Transverse colon (tissue), 4 donors: ENCODE data around the gene UROC1. TPM values are rescaled to one million over a fixed set of nuclear protein-coding genes. Genes with fewer than 3 reads are reported as not detected.

ENCODE experiments used
- DNase-seq: peaks from one replicate; pipeline ENCODE4 v3.0.0-alpha.2; 2019
- H3K27ac ChIP-seq, 4 donors: fragments of 200-600 bp; sonication (generic); 2 replicates each; pipeline ENCODE4 v1.5.1; 2016 to 2018; ENCODE audit warnings: inconsistent platforms in 4 of 4
- H3K27me3 ChIP-seq: fragments of 200-600 bp; sonication (generic); 2 replicates; pipeline ENCODE4 v1.5.1; 2017; ENCODE audit warnings: inconsistent platforms
- H3K36me3 ChIP-seq, 4 donors: fragments of 200-600 bp; sonication (generic); 2 replicates each; pipeline ENCODE4 v1.5.1; 2017 to 2019; ENCODE audit warnings: inconsistent platforms in 4 of 4
- H3K4me1 ChIP-seq, 4 donors: fragments of 200-600 bp; sonication (generic); 2 replicates each; pipeline ENCODE4 v1.5.1; 2017 to 2020; ENCODE audit warnings: inconsistent platforms in 4 of 4
- H3K4me3 ChIP-seq, 4 donors: fragments of 200-600 bp; sonication (generic); 1 replicate in 1 of 4; 2 replicates in 3 of 4; pipeline versions ENCODE4 v1.5.1 to v1.6.1; 2017 to 2019; ENCODE audit warnings: inconsistent platforms in 4 of 4
- H3K9me3 ChIP-seq, 2 donors: fragments of 200-600 bp; sonication (generic); 2 replicates each; pipeline ENCODE4 v1.5.1; 2017 to 2019; ENCODE audit warnings: inconsistent platforms in 2 of 2
- CTCF ChIP-seq, 5 experiments: fragments of 200-600 bp in 3 of 5; fragments of 450-650 bp in 2 of 5; sonication (generic) in 3 of 5; IDR thresholded peaks; 1 replicate in 2 of 5; 2 replicates in 3 of 5; pipeline ENCODE4 v1.5.1; 2016 to 2017; ENCODE audit warnings: antibody characterized with exemption in 5 of 5, inconsistent platforms in 3 of 5, mild to moderate bottlenecking in 2 of 5, moderate library complexity in 1 of 5
- EP300 ChIP-seq: sonication (generic); formaldehyde crosslinking; IDR thresholded peaks from one replicate; pipeline ENCODE4 v1.6.1; 2017; ENCODE audit warnings: antibody characterized with exemption, low read depth
- POLR2A ChIP-seq: fragments of 450-650 bp; IDR thresholded peaks from one replicate; pipeline ENCODE4 v1.6.1; 2016; ENCODE audit warnings: antibody characterized with exemption, mild to moderate bottlenecking, moderate library complexity
- POLR2AphosphoS5 ChIP-seq, 3 donors: sonication (generic); formaldehyde crosslinking; IDR thresholded peaks; one replicate each; pipeline ENCODE4 v1.6.1; 2016; ENCODE audit warnings: antibody characterized with exemption in 3 of 3
- WGBS, 2 donors: methylation state at CpG; one replicate each; pipeline ENCODE4 v1.1.5; 2018; ENCODE audit warnings: low coverage in 1 of 2; 5-methylcytosine and 5-hydroxymethylcytosine counted together
- in situ Hi-C, 4 donors: fragments of 200-750 bp; cut with MboI; loops; one replicate each; pipeline versions ENCODE4 v1.15.0 to v1.15.1; 2017; ENCODE audit warnings: low sequenced_read_pairs in 3 of 4, low pct_ligation_motif_present in 1 of 4, low pct_unique_long_range_greater_than_20kb in 1 of 4
- intact Hi-C: fragments of 100-400 bp; cut with DNase I; formaldehyde crosslinking; loops from one replicate; pipeline ENCODE4 v1.15.1; 2023; ENCODE audit warnings: low total_unique reads
- total RNA-seq, 4 donors: library from RNA; depleted of rRNA; stranded (reverse); fragments of >200 nt; gene quantifications; one replicate each; pipeline ENCODE4 v1.1.0, GENCODE V29; 2016

UROC1 gene
- total RNA-seq, 4 donors from 2014 or later, result not detected

DNA sequence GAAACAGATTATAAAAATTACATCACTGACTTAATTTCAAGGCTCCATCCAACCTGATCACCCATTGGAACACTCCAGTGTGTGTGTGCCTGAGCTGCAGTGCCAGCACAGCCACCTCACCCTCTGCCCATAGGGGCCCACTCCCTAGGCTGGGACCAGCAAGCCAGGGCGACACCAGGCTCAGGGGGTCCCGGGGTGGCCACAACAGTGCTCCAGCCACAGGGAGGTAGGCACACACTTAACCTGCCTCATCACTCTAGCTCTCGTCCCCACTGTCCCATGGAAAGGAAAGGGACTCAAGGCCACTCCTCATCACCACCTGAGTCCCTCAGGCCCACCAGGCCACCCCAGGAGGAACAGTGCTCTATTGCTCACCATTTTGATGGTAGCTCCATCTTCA lies 66.8 kb downstream of the UROC1 start:
- Histone ChIP-seq H3K4me3 (no peak overlapping the region), H3K27me3 (no peaks in the 10 kb centered on the region), H3K27ac (no peak overlapping the region), H3K36me3 (peaks cover 0 to 34% (median 6%) of the 10 kb centered on the region in 4 donors), H3K9me3 (no peaks in the 10 kb centered on the region), H3K4me1 (no peaks in the 10 kb centered on the region)
- WGBS, 2 donors, result 96% methylated on average over 3 of the region's 3 CpGs; no CpG with 5 or more reads in 1 of the 2 donors
- in situ Hi-C loops (no loop called here), intact Hi-C loops (no loop called here)
- no peak for TF ChIP-seq POLR2A
- DNase-seq, result no peak

- in situ Hi-C loops, result no loop called here
- WGBS, 2 donors, result 83% methylated on average over 9 of the region's 9 CpGs; no CpG with 5 or more reads in 1 of the 2 donors
Observed at GRCh38 chr3:126450219-126450618, 67.4 kb downstream of the UROC1 start.

DNA sequence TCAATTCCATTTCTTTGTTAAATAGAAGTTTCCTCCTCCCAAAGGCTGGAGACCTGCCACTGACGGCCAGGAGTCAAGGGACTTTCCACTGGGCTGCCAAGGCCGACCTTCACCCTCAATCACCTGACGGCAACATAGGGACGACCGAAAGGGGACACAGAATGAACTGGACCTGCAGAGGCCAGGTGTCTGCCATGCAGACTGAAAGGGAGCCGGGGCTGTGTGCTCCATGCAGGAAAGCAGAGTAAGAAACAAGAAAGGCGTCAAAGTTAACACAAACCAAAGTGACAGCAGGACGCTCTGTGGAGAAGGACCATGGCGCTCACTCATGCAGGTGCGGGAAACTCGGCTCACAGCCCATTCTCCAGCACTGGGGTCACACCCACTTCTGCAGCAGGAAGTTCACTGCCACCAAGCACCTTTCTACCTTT lies 67.9 kb downstream of the UROC1 start:
- Histone ChIP-seq H3K4me3 (no peak overlapping the region), H3K36me3 (peaks cover 0 to 33% (median 3%) of the 10 kb centered on the region in 4 donors), H3K27ac (no peak overlapping the region), H3K27me3 (no peaks in the 10 kb centered on the region), H3K4me1 (no peaks in the 10 kb centered on the region), H3K9me3 (no peaks in the 10 kb centered on the region)
- intact Hi-C loops, result no loop called here
- in situ Hi-C loops, result no loop called here
- TF ChIP-seq POLR2A (no peak), POLR2AphosphoS5 (IDR thresholded peaks at IDR 0.05) (no peak), CTCF (IDR thresholded peaks at IDR 0.05) (no peak), EP300 (no peak)
- WGBS, 2 donors, result 76 to 88% methylated on average over 10 to 11 of the region's 11 CpGs
- no peak for DNase-seq

More at GRCh38 chr3:126450219-126450618, 67.4 kb downstream of the UROC1 start:
- intact Hi-C loops, result no loop called here
- TF ChIP-seq EP300 (no peak), CTCF (IDR thresholded peaks at IDR 0.05) (no peak), POLR2A (no peak), POLR2AphosphoS5 (IDR thresholded peaks at IDR 0.05) (no peak)
- H3K27ac ChIP-seq, result no peak overlapping the region
- no peaks in the 10 kb centered on the region for H3K9me3 ChIP-seq
- H3K4me1 ChIP-seq, result no peaks in the 10 kb centered on the region
- H3K36me3 ChIP-seq, result peaks cover 0 to 34% (median 6%) of the 10 kb centered on the region in 4 donors
- no peak for DNase-seq
- H3K27me3 ChIP-seq, result no peaks in the 10 kb centered on the region
- no peak overlapping the region for H3K4me3 ChIP-seq

- intact Hi-C loops (no loop called here), in situ Hi-C loops (no loop called here)
- no peaks in the 10 kb centered on the region for H3K9me3 ChIP-seq
- no peak for DNase-seq
- TF ChIP-seq POLR2A (no peak), CTCF (IDR thresholded peaks at IDR 0.05) (no peak), POLR2AphosphoS5 (IDR thresholded peaks at IDR 0.05) (no peak), EP300 (no peak)
- no peak overlapping the region for H3K4me3 ChIP-seq
- no peak overlapping the region for H3K27ac ChIP-seq
- H3K27me3 ChIP-seq, result no peaks in the 10 kb centered on the region
- peaks cover 0 to 25% (median 0%) of the 10 kb centered on the region in 4 donors for H3K36me3 ChIP-seq
- WGBS, 2 donors, result 98% methylated on average over 8 of the region's 8 CpGs; no CpG with 5 or more reads in 1 of the 2 donors
- no peaks in the 10 kb centered on the region for H3K4me1 ChIP-seq
Observed at GRCh38 chr3:126448893-126449180, 68.7 kb downstream of the UROC1 start.

DNA sequence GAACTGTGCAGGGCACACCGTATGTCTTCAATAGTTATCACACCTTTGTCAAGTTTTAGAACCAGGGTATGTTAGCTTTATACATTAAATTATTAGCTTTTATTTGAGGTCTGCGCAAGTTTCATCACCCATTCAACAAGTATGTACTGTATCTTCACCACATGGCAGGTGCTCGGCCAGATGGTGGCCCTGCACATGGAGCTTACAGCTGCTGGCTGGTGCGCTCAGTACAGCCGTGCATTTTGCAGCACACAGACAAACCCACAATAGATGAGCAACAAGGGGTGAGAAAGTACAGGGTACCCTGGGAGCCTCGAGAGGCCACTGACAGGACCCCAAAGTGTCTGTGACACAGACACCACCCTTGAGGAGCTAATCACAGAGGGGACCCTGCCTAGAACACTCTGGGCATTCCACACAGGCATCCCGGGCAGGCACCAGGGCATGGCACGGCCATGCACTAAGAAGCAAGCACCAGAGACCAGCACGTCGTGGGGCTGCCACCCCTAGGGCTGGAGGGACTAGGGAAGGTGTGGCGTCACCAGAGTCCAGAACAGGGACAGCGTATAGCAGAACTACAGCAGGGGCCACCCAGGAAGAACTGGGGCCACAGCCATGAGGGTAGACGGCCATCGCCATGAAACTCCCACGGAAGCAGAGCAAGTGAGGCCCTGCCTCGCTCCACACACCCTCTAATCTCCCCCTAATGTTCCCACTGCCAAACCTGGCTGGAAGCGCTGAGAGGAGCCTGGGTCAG lies 69.3 kb downstream of the UROC1 start:
- WGBS, 2 donors, result 94 to 100% methylated on average over 4 to 17 of the region's 17 CpGs
- no peak for DNase-seq
- Histone ChIP-seq H3K9me3 (no peaks in the 10 kb centered on the region), H3K27me3 (no peaks in the 10 kb centered on the region), H3K27ac (no peak overlapping the region), H3K4me3 (no peak overlapping the region), H3K36me3 (peaks cover 0 to 21% (median 0%) of the 10 kb centered on the region in 4 donors), H3K4me1 (no peaks in the 10 kb centered on the region)
- in situ Hi-C loops (no loop called here), intact Hi-C loops (no loop called here)
- no peak for TF ChIP-seq CTCF (IDR thresholded peaks at IDR 0.05)
- TF ChIP-seq POLR2A, result no peak
- no peak for TF ChIP-seq POLR2AphosphoS5 (IDR thresholded peaks at IDR 0.05)
- TF ChIP-seq EP300, result no peak
